ENCODE measurements around the gene KHNYN.

KHNYN gene

DNA sequence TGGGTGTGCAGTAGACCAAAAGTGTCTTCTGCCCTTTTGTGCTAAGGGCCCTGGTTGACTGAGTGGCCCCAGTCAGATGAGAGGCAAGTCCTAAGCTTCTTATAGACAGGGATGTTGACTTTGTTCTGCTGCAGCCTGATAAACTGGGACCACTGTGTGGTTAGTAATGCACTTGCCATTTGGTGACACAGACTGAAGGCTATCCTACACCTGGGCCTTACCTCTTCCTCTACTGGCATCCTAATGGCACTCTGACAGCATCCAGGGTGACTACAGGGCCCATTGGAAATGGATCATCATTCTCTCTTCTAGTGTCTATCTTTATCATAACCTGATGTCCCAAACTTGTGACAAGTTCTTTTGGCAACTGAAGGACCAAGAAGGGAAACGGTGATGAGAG is 9.5 kb downstream of the KHNYN start:
- H3K27me3 ChIP-seq (ENCODE audit: insufficient read depth, low read length, poor library complexity): no peaks in the 10 kb centered on the region
- H3K79me2 ChIP-seq (ENCODE audit: insufficient read depth, low read length): peaks cover 36% of the 10 kb centered on the region
- H2AFZ ChIP-seq (ENCODE audit: low read depth, low read length): no peak overlapping the region
- H3K4me3 ChIP-seq (ENCODE audit: low read depth in 1 of 2, low read length in 2 of 2): no peak overlapping the region
- H4K20me1 ChIP-seq (ENCODE audit: insufficient read depth, low read length): peaks cover 14% of the 10 kb centered on the region; the same call in 1 of the 2 replicates
- H3K9me3 ChIP-seq (ENCODE audit: insufficient read depth, low read length, severe bottlenecking): no peaks in the 10 kb centered on the region
- TF ChIP-seq EZH2 (IDR thresholded peaks at IDR 0.05; ENCODE audit: borderline replicate concordance, low read depth, low read length, severe bottlenecking) (no peak), CTCF (IDR thresholded peaks at IDR 0.05; ENCODE audit: borderline replicate concordance, extremely low read depth, low read length, poor library complexity, severe bottlenecking) (no peak)
- H3K4me2 ChIP-seq (ENCODE audit: insufficient read depth, low read length): no peak overlapping the region
- no peak overlapping the region for H3K9ac ChIP-seq (ENCODE audit: low read depth, low read length)
- H3K27ac ChIP-seq (ENCODE audit: low read length): no peak overlapping the region
- peaks cover 63% of the 10 kb centered on the region for H3K36me3 ChIP-seq (ENCODE audit: insufficient read depth, low read length)
- DNase-seq: no peak
- peaks cover 52% of the 10 kb centered on the region for H3K4me1 ChIP-seq (ENCODE audit: insufficient read depth, low read length)
- ATAC-seq (ENCODE audit: insufficient read depth, low read depth): no peak

DNA sequence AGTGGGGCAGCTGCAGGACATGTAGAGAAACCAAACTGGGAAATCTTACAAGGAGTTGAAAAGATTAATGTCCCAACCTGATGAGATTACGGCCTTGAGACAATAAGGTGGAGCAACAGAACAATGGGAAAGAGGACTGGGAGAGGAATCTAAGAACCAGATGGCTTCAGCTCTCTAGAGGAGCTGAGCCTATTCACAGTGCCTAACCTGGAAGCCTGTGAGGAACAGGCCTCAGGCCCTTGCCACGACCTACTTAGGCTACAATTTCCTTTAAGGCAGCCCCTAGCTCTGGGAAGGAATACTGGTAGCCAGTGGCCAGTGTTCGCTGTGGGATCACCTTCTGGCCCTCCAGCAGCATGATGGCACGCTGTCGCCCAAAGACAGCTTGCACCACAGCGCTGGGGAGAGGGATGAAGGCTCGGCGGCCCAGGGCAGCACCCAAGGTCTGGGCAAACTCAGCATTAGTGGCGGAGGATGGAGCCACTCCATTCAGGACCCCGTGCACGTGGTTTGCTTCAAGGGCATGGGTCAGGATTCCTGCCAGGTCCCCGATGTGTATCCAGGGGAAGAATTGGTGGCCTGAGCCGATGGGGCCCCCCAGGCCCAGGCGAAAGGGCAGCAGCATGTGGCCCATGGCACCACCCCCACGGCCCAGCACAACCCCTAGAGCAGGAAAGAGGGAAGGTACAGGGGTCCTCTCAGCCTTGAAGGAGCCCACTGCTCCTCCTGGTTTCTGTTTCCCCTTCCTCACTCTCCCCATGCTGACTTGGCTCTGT is 10.3 kb downstream of the KHNYN start:
- no peaks in the 10 kb centered on the region for H3K27me3 ChIP-seq (ENCODE audit: insufficient read depth, low read length, poor library complexity)
- H3K4me1 ChIP-seq (ENCODE audit: insufficient read depth, low read length): peaks cover 52% of the 10 kb centered on the region
- DNase-seq (no peak), ATAC-seq (ENCODE audit: insufficient read depth, low read depth) (no peak)
- TF ChIP-seq CTCF (IDR thresholded peaks at IDR 0.05; ENCODE audit: borderline replicate concordance, extremely low read depth, low read length, poor library complexity, severe bottlenecking) (no peak), EZH2 (IDR thresholded peaks at IDR 0.05; ENCODE audit: borderline replicate concordance, low read depth, low read length, severe bottlenecking) (no peak)
- peaks cover 36% of the 10 kb centered on the region for H3K79me2 ChIP-seq (ENCODE audit: insufficient read depth, low read length)
- H3K4me3 ChIP-seq (ENCODE audit: low read depth in 1 of 2, low read length in 2 of 2): no peak overlapping the region
- H3K9me3 ChIP-seq (ENCODE audit: insufficient read depth, low read length, severe bottlenecking): no peaks in the 10 kb centered on the region
- H4K20me1 ChIP-seq (ENCODE audit: insufficient read depth, low read length): peaks cover 14% of the 10 kb centered on the region; the same call in 1 of the 2 replicates
- H3K9ac ChIP-seq (ENCODE audit: low read depth, low read length): no peak overlapping the region
- peaks cover 60% of the 10 kb centered on the region for H3K36me3 ChIP-seq (ENCODE audit: insufficient read depth, low read length)
- H2AFZ ChIP-seq (ENCODE audit: low read depth, low read length): no peak overlapping the region
- H3K4me2 ChIP-seq (ENCODE audit: insufficient read depth, low read length): peak overlapping the region; percentile 94; the same call in 1 of the 2 replicates
- H3K27ac ChIP-seq (ENCODE audit: low read length): no peak overlapping the region

DNA sequence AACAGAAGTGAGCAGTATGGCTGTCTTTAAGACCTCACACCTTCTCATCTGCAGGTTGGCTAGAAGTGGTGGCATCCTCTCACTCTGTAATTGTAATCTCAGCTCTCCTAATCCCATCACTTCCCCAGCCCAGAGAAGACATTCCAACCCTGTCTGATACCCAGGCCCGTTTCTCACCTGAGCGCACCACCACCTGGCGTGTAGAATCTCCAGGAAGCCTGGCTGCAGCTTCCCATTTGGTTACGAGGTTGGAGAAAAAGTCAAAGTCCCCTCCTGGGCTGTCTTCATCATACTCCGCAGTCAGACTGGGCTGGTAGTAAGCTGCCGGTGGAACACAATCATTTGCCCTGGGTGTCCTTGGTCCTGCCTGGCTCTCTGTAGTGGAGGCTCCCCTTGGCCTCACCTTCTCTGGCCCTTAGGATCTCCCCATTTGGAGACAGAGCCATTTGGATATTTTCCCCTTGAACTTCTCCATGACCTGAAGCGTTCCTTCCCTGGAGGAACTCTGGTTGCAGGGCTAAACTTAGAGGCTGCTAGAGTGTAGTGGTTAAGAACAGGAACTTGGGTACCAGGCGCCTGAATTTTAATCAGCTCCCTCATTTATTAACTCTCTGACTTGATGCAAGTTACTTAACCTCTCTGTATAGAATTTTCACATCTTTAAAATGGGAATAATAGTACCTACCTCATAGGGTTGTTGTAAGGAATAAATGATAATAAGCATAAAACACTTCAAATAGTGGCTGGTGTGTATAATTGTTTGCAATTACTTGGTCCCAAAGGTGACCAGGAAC is 11.0 kb downstream of the KHNYN start:
- TF ChIP-seq EZH2 (IDR thresholded peaks at IDR 0.05; ENCODE audit: borderline replicate concordance, low read depth, low read length, severe bottlenecking) (no peak), CTCF (IDR thresholded peaks at IDR 0.05; ENCODE audit: borderline replicate concordance, extremely low read depth, low read length, poor library complexity, severe bottlenecking) (no peak)
- Histone ChIP-seq H3K4me1 (ENCODE audit: insufficient read depth, low read length) (peaks cover 51% of the 10 kb centered on the region), H3K36me3 (ENCODE audit: insufficient read depth, low read length) (peaks cover 56% of the 10 kb centered on the region), H2AFZ (ENCODE audit: low read depth, low read length) (no peak overlapping the region), H3K27ac (ENCODE audit: low read length) (no peak overlapping the region), H4K20me1 (ENCODE audit: insufficient read depth, low read length) (peaks cover 14% of the 10 kb centered on the region; the same call in 1 of the 2 replicates), H3K79me2 (ENCODE audit: insufficient read depth, low read length) (peaks cover 36% of the 10 kb centered on the region), H3K27me3 (ENCODE audit: insufficient read depth, low read length, poor library complexity) (no peaks in the 10 kb centered on the region), H3K9ac (ENCODE audit: low read depth, low read length) (peak overlapping the region; percentile 80), H3K4me2 (ENCODE audit: insufficient read depth, low read length) (peak overlapping the region; percentile 94), H3K4me3 (ENCODE audit: low read depth in 1 of 2, low read length in 2 of 2) (peak overlapping the region in 1 of 2 experiments; percentile 64; a peak in 2 of 4 replicates), H3K9me3 (ENCODE audit: insufficient read depth, low read length, severe bottlenecking) (no peaks in the 10 kb centered on the region)
- ATAC-seq (ENCODE audit: insufficient read depth, low read depth) (no peak), DNase-seq (no peak)
